IMR-90 (cell line): Measurements from ENCODE around the gene THNSL1. TPM values are rescaled to one million over a fixed set of nuclear protein-coding genes. Genes with fewer than 3 reads are reported as not detected.

Source experiments
- ATAC-seq: fragments of 200-7000 bp; cut with Tn5 transposase; 2 replicates; pipeline ENCODE4 v1.9.1; 2020; ENCODE audit warnings: low read depth, mild to moderate bottlenecking, moderate library complexity
- BruUV-seq: library from RNA; stranded (reverse); fragments of 400-500 nt; replicated peaks from 2 replicates; lab custom pipeline; 2021; lab: Mats Ljungman, UMichigan
- CTCF ChIA-PET: fragments of 300-600 bp; formaldehyde crosslinking; extraction: SDS; loops from one replicate; lab custom pipeline; 2021; ENCODE audit warnings: antibody characterized with exemption; lab: Yijun Ruan, JAX
- POLR2A ChIA-PET: fragments of 300-600 bp; sonication (Branson Sonifier 250); formaldehyde crosslinking; loops from one replicate; lab custom pipeline; 2022; ENCODE audit warnings: antibody characterized with exemption; ENCODE audit not compliant: unreplicated experiment; lab: Charles Lee
- DNase-seq: peaks from one replicate; pipeline ENCODE4 v3.0.0; 2013
- H2AFZ ChIP-seq: replicated peaks from 2 replicates; pipeline ENCODE3; 2013; ENCODE audit warnings: low read length, mild to moderate bottlenecking; ENCODE audit not compliant: poor library complexity
- H2AK5ac ChIP-seq: 2 replicates; pipeline ENCODE4 v1.6.1; 2013; ENCODE audit warnings: low read depth, low read length, inconsistent platforms
- H2AK9ac ChIP-seq: replicated peaks from 2 replicates; pipeline ENCODE3; 2013; ENCODE audit warnings: mild to moderate bottlenecking, low read depth, low read length, moderate library complexity; ENCODE audit not compliant: poor library complexity
- H2BK120ac ChIP-seq: 2 replicates; pipeline ENCODE4 v1.6.1; 2013; ENCODE audit warnings: low read depth, low read length, inconsistent platforms
- H2BK15ac ChIP-seq: 3 replicates; pipeline ENCODE4 v1.6.1; 2013; ENCODE audit warnings: low read depth, low read length, inconsistent platforms
- H2BK20ac ChIP-seq: 2 replicates; pipeline ENCODE4 v1.6.1; 2013; ENCODE audit warnings: low read depth, mild to moderate bottlenecking, inconsistent platforms, low read length, moderate library complexity
- H2BK5ac ChIP-seq: 2 replicates; pipeline ENCODE4 v1.6.1; 2013; ENCODE audit warnings: mild to moderate bottlenecking, low read depth, low read length, inconsistent platforms; ENCODE audit not compliant: poor library complexity, severe bottlenecking
- H3K14ac ChIP-seq: replicated peaks from 2 replicates; pipeline ENCODE4 v1.6.1; 2013; ENCODE audit warnings: low read depth, low read length, inconsistent platforms
- H3K18ac ChIP-seq: 2 replicates; pipeline ENCODE4 v1.6.1; 2013; ENCODE audit warnings: low read depth, low read length, control low read depth
- H3K23ac ChIP-seq: 2 replicates; pipeline ENCODE4 v1.6.1; 2013; ENCODE audit warnings: low read depth, low read length, inconsistent platforms
- H3K27ac ChIP-seq: 2 replicates; pipeline ENCODE4 v1.5.1; 2013; ENCODE audit warnings: mild to moderate bottlenecking, control low read depth, low read length; ENCODE audit not compliant: insufficient read depth
- H3K27me3 ChIP-seq: 2 replicates; pipeline ENCODE4 v1.6.1; 2013; ENCODE audit warnings: low read length; ENCODE audit not compliant: control insufficient read depth, insufficient read depth
- H3K36me3 ChIP-seq: 2 replicates; pipeline ENCODE4 v1.6.1; 2013; ENCODE audit warnings: low read length, mixed read lengths; ENCODE audit not compliant: control insufficient read depth, insufficient read depth
- H3K4ac ChIP-seq: 2 replicates; pipeline ENCODE4 v1.6.1; 2013; ENCODE audit warnings: low read depth, low read length, inconsistent platforms
- H3K4me1 ChIP-seq: 2 replicates; pipeline ENCODE4 v1.6.1; 2013; ENCODE audit warnings: low read length, mixed read lengths; ENCODE audit not compliant: control insufficient read depth, insufficient read depth
- H3K4me2 ChIP-seq: 2 replicates; pipeline ENCODE4 v1.6.1; 2013; ENCODE audit warnings: low read depth, mild to moderate bottlenecking, control low read depth, low read length, moderate library complexity
- H3K4me3 ChIP-seq: 2 replicates; pipeline ENCODE4 v1.5.1; 2013; ENCODE audit warnings: low read depth, mild to moderate bottlenecking, control low read depth, low read length, moderate library complexity; ENCODE audit not compliant: insufficient read depth
- H3K56ac ChIP-seq: 2 replicates; pipeline ENCODE4 v1.6.1; 2013; ENCODE audit warnings: low read length, inconsistent platforms; ENCODE audit not compliant: insufficient read depth; ENCODE audit errors: extremely low read depth
- H3K79me1 ChIP-seq, 2 experiments: 2 replicates each; pipeline ENCODE4 v1.6.1; 2013; ENCODE audit warnings: low read length in 2 of 2, inconsistent platforms in 1 of 2, low read depth in 1 of 2
- H3K9ac ChIP-seq: 2 replicates; pipeline ENCODE4 v1.6.1; 2013; ENCODE audit warnings: low read depth, low read length, control low read depth
- H3K9me1 ChIP-seq: 2 replicates; pipeline ENCODE4 v1.6.1; 2013; ENCODE audit warnings: low read length, inconsistent platforms; ENCODE audit not compliant: insufficient read depth
- H3K9me3 ChIP-seq: 2 replicates; pipeline ENCODE4 v1.6.1; 2013; ENCODE audit warnings: low read length; ENCODE audit not compliant: control insufficient read depth, insufficient read depth
- H4K20me1 ChIP-seq: 2 replicates; pipeline ENCODE4 v1.6.1; 2013; ENCODE audit warnings: low read length, inconsistent platforms; ENCODE audit not compliant: insufficient read depth
- H4K5ac ChIP-seq: 2 replicates; pipeline ENCODE4 v1.6.1; 2013; ENCODE audit warnings: mild to moderate bottlenecking, low read depth, low read length, control low read depth
- H4K8ac ChIP-seq, 2 experiments: 2 replicates each; pipeline ENCODE4 v1.6.1; 2013; ENCODE audit warnings: low read depth in 2 of 2, low read length in 2 of 2, control low read depth in 1 of 2, inconsistent platforms in 1 of 2
- H4K91ac ChIP-seq: 2 replicates; pipeline ENCODE4 v1.6.1; 2013; ENCODE audit warnings: low read depth, low read length, inconsistent platforms; ENCODE audit not compliant: insufficient read depth
- BHLHE40 ChIP-seq: fragments of 150-350 bp; IDR thresholded peaks from 2 replicates; pipeline ENCODE4 v1.6.1; 2016; ENCODE audit warnings: mild to moderate bottlenecking, low read depth, low read length
- CEBPB ChIP-seq: IDR thresholded peaks from 2 replicates; pipeline ENCODE4 v1.6.1; 2012; ENCODE audit warnings: low read depth, low read length, improper control_type of control experiment
- CHD1 ChIP-seq: IDR thresholded peaks from 2 replicates; pipeline ENCODE4 v1.6.1; 2012; ENCODE audit warnings: low read depth, low read length, improper control_type of control experiment
- CTCF ChIP-seq: conservative IDR thresholded peaks from 2 replicates; pipeline ENCODE4 v1.5.1; 2012; ENCODE audit warnings: mild to moderate bottlenecking, low read depth, low read length, improper control_type of control experiment
- ELK1 ChIP-seq: fragments of 150-350 bp; IDR thresholded peaks from 2 replicates; pipeline ENCODE4 v1.6.1; 2016; ENCODE audit warnings: low read depth, mild to moderate bottlenecking, low read length, moderate library complexity, borderline replicate concordance
- FOS ChIP-seq: fragments of 150-350 bp; IDR thresholded peaks from 2 replicates; pipeline ENCODE4 v1.6.1; 2016; ENCODE audit warnings: low read depth, low read length
- MAFK ChIP-seq: IDR thresholded peaks from 2 replicates; pipeline ENCODE4 v1.6.1; 2012; ENCODE audit warnings: low read depth, low read length, improper control_type of control experiment
- MAZ ChIP-seq: IDR thresholded peaks from 2 replicates; pipeline ENCODE4 v1.6.1; 2012; ENCODE audit warnings: low read depth, mild to moderate bottlenecking, low read length, improper control_type of control experiment, moderate library complexity, borderline replicate concordance
- MXI1 ChIP-seq: IDR thresholded peaks from 2 replicates; pipeline ENCODE4 v1.6.1; 2012; ENCODE audit warnings: low read depth, mild to moderate bottlenecking, low read length, moderate library complexity, borderline replicate concordance
- NFE2L2 ChIP-seq: fragments of 150-350 bp; IDR thresholded peaks from 2 replicates; pipeline ENCODE4 v1.6.1; 2016; ENCODE audit warnings: low read depth, mild to moderate bottlenecking, low read length
- POLR2A ChIP-seq: IDR thresholded peaks from 2 replicates; pipeline ENCODE4 v1.6.1; 2012; ENCODE audit warnings: mild to moderate bottlenecking, low read depth, low read length
- RAD21 ChIP-seq: IDR thresholded peaks from 2 replicates; pipeline ENCODE4 v1.6.1; 2012; ENCODE audit warnings: low read length, improper control_type of control experiment
- RCOR1 ChIP-seq: IDR thresholded peaks from 2 replicates; pipeline ENCODE4 v1.6.1; 2012; ENCODE audit warnings: mild to moderate bottlenecking, low read length, improper control_type of control experiment; ENCODE audit not compliant: insufficient replicate concordance
- RFX5 ChIP-seq: IDR thresholded peaks from 2 replicates; pipeline ENCODE4 v1.8.0; 2012; ENCODE audit warnings: low read depth, mild to moderate bottlenecking, low read length, moderate library complexity
- SMC3 ChIP-seq: fragments of 150-350 bp; IDR thresholded peaks from 2 replicates; pipeline ENCODE4 v1.6.1; 2016; ENCODE audit warnings: low read depth, mild to moderate bottlenecking, antibody characterized with exemption, low read length, moderate library complexity
- USF2 ChIP-seq: fragments of 150-350 bp; IDR thresholded peaks from 2 replicates; pipeline ENCODE4 v1.6.1; 2017; ENCODE audit warnings: mild to moderate bottlenecking, antibody characterized with exemption, low read length, low read depth
- WGBS, 2 experiments: methylation state at CpG; one replicate each; pipeline versions ENCODE4 v1.1.5 to v1.1.7; 2013; ENCODE audit warnings: missing lambda C conversion rate in 2 of 2; ENCODE audit not compliant: insufficient read length in 1 of 2; ENCODE audit errors: extremely low coverage in 2 of 2; 5-methylcytosine and 5-hydroxymethylcytosine counted together
- dilution Hi-C: fragments of 300-500 bp; cut with HindIII; formaldehyde crosslinking; loops from one replicate; pipeline ENCODE4 v1.14.3; 2018; ENCODE audit warnings: low sequenced_read_pairs; ENCODE audit not compliant: unreplicated experiment
- in situ Hi-C: fragments of 300-500 bp; cut with MboI; formaldehyde crosslinking; loops from 3 replicates; pipeline ENCODE4 v1.14.3; 2019; ENCODE audit warnings: low sequenced_read_pairs, inconsistent platforms, mixed read lengths
- intact Hi-C: fragments of 100-400 bp; cut with micrococcal nuclease; formaldehyde crosslinking; loops from 2 replicates; pipeline ENCODE4 v1.10.0; 2022
- polyA plus RNA-seq, 3 experiments: library from polyadenylated mRNA; depleted of rRNA; stranded (reverse); fragments of >200 nt; gene quantifications; 2 replicates each; pipeline ENCODE4 v1.2.3, GENCODE V29; 2012; ENCODE audit warnings: low replicate concordance in 1 of 3
- total RNA-seq: library from RNA; depleted of rRNA; stranded (reverse); fragments of >200 nt; gene quantifications from 2 replicates; pipeline ENCODE4 v1.2.3, GENCODE V29; 2012

THNSL1 gene
- total and polyA plus RNA-seq, 2 of the 4 experiments (the other 2 are of a cell fraction), result 1.3 to 2.0 TPM

- no peak overlapping the region for H3K14ac ChIP-seq
- DNase-seq (no peak), ATAC-seq (no peak)
- H2BK15ac ChIP-seq, result no peak overlapping the region
- no peak overlapping the region for H3K56ac ChIP-seq
- no peak overlapping the region for H3K4ac ChIP-seq
- H4K20me1 ChIP-seq, result no peaks in the 10 kb centered on the region
- H3K4me2 ChIP-seq, result no peak overlapping the region
- dilution Hi-C loops (no loop called here), in situ Hi-C loops (no loop called here), intact Hi-C loops (no loop called here)
- no peak overlapping the region for H3K27ac ChIP-seq
- POLR2A ChIA-PET, result no interaction called here
- no peak overlapping the region for H3K23ac ChIP-seq
- H3K79me1 ChIP-seq, result no peaks in the 10 kb centered on the region
- H2BK120ac ChIP-seq, result no peak overlapping the region
- H4K8ac ChIP-seq, result no peak overlapping the region
- no peak overlapping the region for H2AK5ac ChIP-seq
- no peak overlapping the region for H4K5ac ChIP-seq
- no peak overlapping the region for H2AK9ac ChIP-seq
- H3K9me3 ChIP-seq, result no peaks in the 10 kb centered on the region
- H2BK20ac ChIP-seq, result no peak overlapping the region
- H2BK5ac ChIP-seq, result no peak overlapping the region
- H4K91ac ChIP-seq, result no peak overlapping the region
- H3K4me1 ChIP-seq, result no peaks in the 10 kb centered on the region
- no peak overlapping the region for H3K4me3 ChIP-seq
- H2AFZ ChIP-seq, result no peak overlapping the region
- no peak overlapping the region for H3K18ac ChIP-seq
- peaks cover 3% of the 10 kb centered on the region; the same call in 1 of the 2 replicates for H3K27me3 ChIP-seq
- WGBS, 2 experiments, result no CpG with 5 or more reads among the region's 3 CpGs
- H3K9me1 ChIP-seq, result no peaks in the 10 kb centered on the region
- H3K36me3 ChIP-seq, result no peaks in the 10 kb centered on the region
- no peak overlapping the region for H3K9ac ChIP-seq
- no TSS peak for BruUV-seq
- no peak for TF ChIP-seq MAZ
- no peak for TF ChIP-seq MAFK
- no peak for TF ChIP-seq SMC3
- TF ChIP-seq POLR2A, result no peak
- no peak for TF ChIP-seq CEBPB
- TF ChIP-seq CHD1, result no peak
- no peak for TF ChIP-seq MXI1
- no peak for TF ChIP-seq USF2
- TF ChIP-seq FOS, result no peak
- no peak for TF ChIP-seq NFE2L2
- TF ChIP-seq CTCF, result no peak
- TF ChIP-seq ELK1, result no peak
- TF ChIP-seq RFX5, result no peak
- TF ChIP-seq BHLHE40, result no peak
- TF ChIP-seq RCOR1, result no peak
- no peak for TF ChIP-seq RAD21
- CTCF ChIA-PET, result no interaction called here
Observed at GRCh38 chr10:25036381-25036780, 20.0 kb downstream of the THNSL1 start.
